T-cell (primary cell): Measurements from ENCODE around the gene EEF1AKMT1. TPM values are rescaled to one million over a fixed set of nuclear protein-coding genes. Genes with fewer than 3 reads are reported as not detected.
"Not testable (repeated sequence)": the region's sequence is repeated elsewhere in the genome, so short reads cannot be mapped to it uniquely, and the experiment has no call there.

Experiments used
- ATAC-seq, 4 experiments: fragments of 200-7000 bp in 3 of 4; fragments of 150-1000 bp in 1 of 4; cut with Tn5 transposase; replicated peaks in 1 of 4; 1 replicate in 3 of 4; 2 replicates in 1 of 4; pipeline ENCODE4 v1.10.0; 2021; ENCODE audit warnings: moderate library complexity in 3 of 4, mild to moderate bottlenecking in 2 of 4, moderate number of reproducible peaks in 1 of 4
- CTCF ChIA-PET, 2 donors: fragments of 300-600 bp; sonication (Branson Sonifier 250); formaldehyde crosslinking; loops; one replicate each; lab custom pipeline; 2022; ENCODE audit warnings: antibody characterized with exemption in 2 of 2; lab: Charles Lee
- POLR2A ChIA-PET, 2 donors: fragments of 300-600 bp; sonication (Branson Sonifier 250); formaldehyde crosslinking; loops; one replicate each; lab custom pipeline; 2022; ENCODE audit warnings: antibody characterized with exemption in 2 of 2; lab: Charles Lee
- DNase-seq, 35 experiments: peaks; one replicate each; pipeline versions ENCODE4 v3.0.0 to v3.0.0-alpha.2; 2013 to 2023
- H3K27ac ChIP-seq: one replicate; pipeline ENCODE4 v1.5.1; 2013; ENCODE audit warnings: low read length
- H3K27me3 ChIP-seq, 2 experiments: replicated peaks in 1 of 2; 1 replicate in 1 of 2; 2 replicates in 1 of 2; pipeline versions ENCODE4 v1.6.1 to v1.7.0; 2013; ENCODE audit warnings: low read length in 1 of 2, mixed read lengths in 1 of 2; ENCODE audit not compliant: control insufficient read depth in 2 of 2, insufficient read depth in 2 of 2; ENCODE audit errors: extremely low read depth in 1 of 2
- H3K36me3 ChIP-seq, 2 donors: 1 replicate in 1 of 2; 2 replicates in 1 of 2; pipeline versions ENCODE4 v1.6.1 to v1.7.0; 2013; ENCODE audit warnings: low read length in 1 of 2; ENCODE audit not compliant: control insufficient read depth in 2 of 2, insufficient read depth in 1 of 2; ENCODE audit errors: extremely low read depth in 1 of 2
- H3K4me1 ChIP-seq, 2 experiments: 1 replicate in 1 of 2; 2 replicates in 1 of 2; pipeline versions ENCODE4 v1.6.1 to v1.7.0; 2013; ENCODE audit warnings: low read length in 2 of 2, mixed read lengths in 1 of 2; ENCODE audit not compliant: insufficient read depth in 2 of 2, control insufficient read depth in 1 of 2; ENCODE audit errors: extremely low read depth in 1 of 2
- H3K4me3 ChIP-seq, 2 donors: 1 replicate in 1 of 2; 2 replicates in 1 of 2; pipeline versions ENCODE4 v1.5.1 to v1.7.0; 2013; ENCODE audit warnings: mild to moderate bottlenecking in 2 of 2, low read length in 1 of 2, moderate library complexity in 1 of 2; ENCODE audit not compliant: control insufficient read depth in 1 of 2; ENCODE audit errors: extremely low read depth in 1 of 2
- H3K9me3 ChIP-seq: 2 replicates; pipeline ENCODE4 v1.7.0; 2013
- H3K27ac Mint-ChIP-seq, 2 donors: one replicate each; pipeline ENCODE4 v1.8.0; 2020 to 2021; ENCODE audit warnings: mild to moderate bottlenecking in 2 of 2, mixed read lengths in 2 of 2
- H3K27me3 Mint-ChIP-seq, 2 donors: one replicate each; pipeline ENCODE4 v1.8.0; 2021 to 2022; ENCODE audit warnings: mixed read lengths in 2 of 2
- H3K36me3 Mint-ChIP-seq: one replicate; pipeline ENCODE4 v1.8.0; 2021; ENCODE audit warnings: mixed read lengths
- H3K4me1 Mint-ChIP-seq, 3 donors: one replicate each; pipeline ENCODE4 v1.8.0; 2020 to 2022; ENCODE audit warnings: mixed read lengths in 3 of 3, mild to moderate bottlenecking in 1 of 3
- H3K4me3 Mint-ChIP-seq, 3 donors: one replicate each; pipeline ENCODE4 v1.8.0; 2020 to 2022; ENCODE audit warnings: mild to moderate bottlenecking in 3 of 3, mixed read lengths in 3 of 3, moderate library complexity in 3 of 3
- H3K9me3 Mint-ChIP-seq, 3 donors: one replicate each; pipeline ENCODE4 v1.8.0; 2020 to 2022; ENCODE audit warnings: mixed read lengths in 3 of 3
- WGBS: methylation state at CpG from one replicate; pipeline ENCODE4 v1.1.5; 2013; ENCODE audit warnings: missing lambda C conversion rate; ENCODE audit not compliant: insufficient coverage; 5-methylcytosine and 5-hydroxymethylcytosine counted together
- total RNA-seq, 35 experiments: library from RNA in 6 of 35; stranded (reverse) in 6 of 35; fragments of 120-200 nt in 1 of 35; gene quantifications; one replicate each; pipeline versions ENCODE4 v1.2.1 to v1.2.4 and lab custom pipeline; 2013 to 2026

The EEF1AKMT1 gene
- total RNA-seq, 5 donors from 2014 or later (not counting 1 experiment from before 2014, with no cell fraction given), result 3.5 to 6.1 (median 4.3) TPM

GRCh38 chr13:20749377-20749776, 24.4 kb downstream of the EEF1AKMT1 start:
- no peak overlapping the region for H3K4me3 Mint-ChIP-seq
- Histone ChIP-seq H3K36me3 (no peaks in the 10 kb centered on the region), H3K4me1 (no peaks in the 10 kb centered on the region), H3K9me3 (peaks cover 7% of the 10 kb centered on the region), H3K27ac (no peak overlapping the region), H3K27me3 (no peaks in the 10 kb centered on the region), H3K4me3 (no peak overlapping the region)
- no CpG with 5 or more reads among the region's 1 CpG for WGBS
- no peaks in the 10 kb centered on the region for H3K27me3 Mint-ChIP-seq
- H3K36me3 Mint-ChIP-seq, result peaks cover 48% of the 10 kb centered on the region
- ChIA-PET CTCF (no interaction called here), POLR2A (interaction anchor here in 1 of 2 donors (0.6 kb wide), 1 partner anchor 46 kb away, joined by 3 read pairs; no protein-coding TSS in a partner anchor)
- H3K9me3 Mint-ChIP-seq, result peaks cover 27 to 75% (median 31%) of the 10 kb centered on the region in 3 donors
- H3K27ac Mint-ChIP-seq, result no peak overlapping the region
- ATAC-seq (no peak), DNase-seq (no peak)
- no peaks in the 10 kb centered on the region for H3K4me1 Mint-ChIP-seq

DNA sequence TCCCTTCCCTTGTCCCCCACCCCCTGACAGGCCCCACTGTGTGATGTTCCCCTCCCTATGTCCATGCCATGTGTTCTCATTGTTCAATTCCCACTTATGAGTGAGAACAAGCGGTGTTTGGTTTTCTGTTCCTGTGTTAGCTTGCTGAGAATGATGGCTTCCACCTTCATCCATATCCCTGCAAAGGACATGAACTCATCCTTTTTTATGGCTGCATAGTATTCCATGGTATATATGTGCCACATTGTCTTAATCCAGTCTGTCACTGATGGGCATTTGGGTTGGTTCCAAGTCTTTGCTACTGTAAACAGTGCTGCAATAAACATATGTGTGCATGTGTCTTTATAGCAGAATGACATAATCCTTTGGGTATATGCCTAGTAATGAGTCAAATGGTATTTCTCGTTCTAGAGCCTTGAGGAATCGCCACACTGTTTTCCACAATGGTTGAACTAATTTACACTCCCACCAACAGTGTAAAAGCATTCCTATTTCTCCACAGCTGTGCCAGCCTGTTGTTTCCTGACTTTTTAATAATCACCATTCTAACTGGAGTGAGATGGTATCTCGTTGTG, 29.8 kb downstream of the EEF1AKMT1 start:
- H3K9me3 ChIP-seq, H3K4me1 ChIP-seq, H3K4me1 Mint-ChIP-seq, H3K27ac ChIP-seq, H3K27me3 ChIP-seq, H3K4me3 Mint-ChIP-seq, CTCF ChIA-PET, H3K27me3 Mint-ChIP-seq, DNase-seq, H3K36me3 ChIP-seq, H3K27ac Mint-ChIP-seq, POLR2A ChIA-PET, ATAC-seq, H3K4me3 ChIP-seq: not testable (repeated sequence)
- Mint-ChIP-seq H3K36me3 (peaks cover 30% of the 10 kb centered on the region), H3K9me3 (peaks cover under 1 to 26% (median 12%) of the 10 kb centered on the region in 3 donors)
- no CpG with 5 or more reads among the region's 4 CpGs for WGBS

DNA sequence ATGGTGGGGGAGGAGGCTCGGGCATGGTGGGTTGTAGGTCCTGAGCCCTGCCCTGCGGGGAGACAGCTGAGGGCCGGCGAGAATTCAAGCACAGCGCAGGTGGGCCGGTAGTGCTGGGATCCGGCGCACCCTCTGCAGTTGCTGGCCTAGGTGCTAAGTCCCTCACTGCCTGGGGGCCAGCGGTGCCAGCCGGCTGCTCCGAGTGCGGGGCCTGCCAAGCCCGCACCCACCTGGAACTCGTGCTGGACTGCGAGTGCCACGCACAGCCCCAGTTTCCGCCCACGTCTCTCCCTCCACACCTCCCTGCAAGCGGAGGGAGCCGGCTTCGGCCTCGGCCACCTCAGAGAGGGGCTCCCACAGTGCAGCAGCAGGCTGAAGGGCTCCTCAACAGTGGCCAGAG, 33.7 kb downstream of the EEF1AKMT1 start:
- ChIA-PET POLR2A (no interaction called here), CTCF (no interaction called here)
- no peak overlapping the region for H3K4me3 Mint-ChIP-seq
- Histone ChIP-seq H3K27me3 (no peaks in the 10 kb centered on the region), H3K9me3 (no peaks in the 10 kb centered on the region), H3K4me3 (no peak overlapping the region), H3K4me1 (no peaks in the 10 kb centered on the region), H3K36me3 (no peaks in the 10 kb centered on the region), H3K27ac (no peak overlapping the region)
- H3K27me3 Mint-ChIP-seq, result no peaks in the 10 kb centered on the region
- 97% methylated on average over 21 of the region's 22 CpGs for WGBS
- H3K27ac Mint-ChIP-seq, result no peak overlapping the region
- H3K36me3 Mint-ChIP-seq, result peaks cover 14% of the 10 kb centered on the region
- ATAC-seq (no peak), DNase-seq (no peak)
- H3K9me3 Mint-ChIP-seq, result peaks cover 0 to 3% (median 3%) of the 10 kb centered on the region in 3 donors
- H3K4me1 Mint-ChIP-seq, result no peaks in the 10 kb centered on the region

DNA sequence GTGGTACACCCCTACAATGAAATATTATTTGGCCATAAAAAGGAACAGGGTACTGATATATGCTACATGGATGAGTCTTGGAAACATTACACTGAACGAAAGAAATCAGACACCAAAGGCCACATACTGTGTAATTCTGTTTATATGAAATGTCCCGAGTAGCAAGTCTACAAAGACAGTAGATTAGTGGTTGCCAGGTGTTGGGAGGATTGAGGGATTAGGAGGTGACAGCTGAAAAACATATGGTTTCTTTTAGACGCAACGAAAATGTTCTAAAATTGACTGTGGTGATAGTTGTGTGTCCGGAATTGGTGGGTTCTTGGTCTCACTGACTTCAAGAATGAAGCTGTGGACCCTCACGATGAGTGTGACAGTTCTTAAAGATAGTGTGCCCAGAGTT, 35.1 kb downstream of the EEF1AKMT1 start:
- Mint-ChIP-seq H3K9me3 (peaks cover 0 to 3% (median 0%) of the 10 kb centered on the region in 3 donors), H3K36me3 (peaks cover 20% of the 10 kb centered on the region), H3K27me3 (no peaks in the 10 kb centered on the region), H3K4me3 (no peak overlapping the region), H3K4me1 (no peaks in the 10 kb centered on the region), H3K27ac (no peak overlapping the region)
- no peaks in the 10 kb centered on the region for H3K27me3 ChIP-seq
- POLR2A ChIA-PET, result no interaction called here
- ATAC-seq (no peak), DNase-seq (no peak)
- H3K9me3 ChIP-seq, result no peaks in the 10 kb centered on the region
- H3K4me3 ChIP-seq, result no peak overlapping the region
- CTCF ChIA-PET, result no interaction called here
- 98% methylated on average over 5 of the region's 6 CpGs for whole genome bisulfite sequencing
- no peak overlapping the region for H3K27ac ChIP-seq
- no peaks in the 10 kb centered on the region for H3K4me1 ChIP-seq
- no peaks in the 10 kb centered on the region for H3K36me3 ChIP-seq

DNA sequence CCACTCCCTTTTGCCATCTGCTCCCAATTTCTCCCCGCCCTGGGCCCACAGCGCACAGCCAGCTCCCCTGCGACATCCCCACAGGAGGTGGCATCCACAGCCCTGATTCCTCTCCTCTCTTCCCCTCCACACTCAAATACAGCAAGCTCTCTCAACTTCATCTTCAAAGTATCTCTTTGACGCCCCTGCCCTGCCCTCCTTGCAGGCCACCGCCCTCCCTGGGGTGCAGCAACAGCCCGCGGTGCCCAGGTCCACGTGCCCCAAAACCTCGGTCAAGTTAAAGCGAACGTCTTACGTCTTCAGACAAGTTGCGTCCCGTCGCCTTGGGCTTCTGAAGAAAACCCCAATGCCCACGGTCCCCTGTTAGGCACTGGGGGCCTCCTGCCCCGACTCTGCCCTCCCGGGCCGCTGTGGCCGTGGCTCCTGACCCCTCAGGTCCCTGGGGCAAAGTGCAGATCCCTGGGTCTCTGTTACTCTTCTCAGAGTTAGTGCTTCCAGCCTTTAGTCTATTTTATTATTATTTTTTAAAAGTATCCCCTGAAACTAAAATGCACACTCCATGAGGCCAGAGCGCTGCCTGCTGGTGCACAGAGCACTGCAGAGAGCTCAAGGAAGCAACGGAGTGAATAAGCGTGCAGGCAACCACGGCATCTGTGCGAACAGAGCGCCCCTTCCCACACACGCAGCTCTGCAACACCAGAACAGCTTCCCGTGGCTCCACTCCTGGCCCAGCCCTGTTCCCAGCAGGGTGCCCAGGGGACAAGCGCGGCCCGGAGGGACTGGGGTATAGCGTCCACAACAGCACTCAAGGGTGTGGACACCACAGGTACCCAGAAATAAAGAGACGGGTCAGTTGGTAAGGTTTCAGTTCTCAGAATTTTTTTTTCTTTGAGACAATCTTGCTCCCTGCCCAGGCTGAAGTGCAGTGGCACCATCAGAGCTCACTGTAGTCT, 43.9 kb downstream of the EEF1AKMT1 start:
- peaks cover 38% of the 10 kb centered on the region for H3K36me3 Mint-ChIP-seq
- WGBS, result 92% methylated on average over 23 of the region's 33 CpGs

DNA sequence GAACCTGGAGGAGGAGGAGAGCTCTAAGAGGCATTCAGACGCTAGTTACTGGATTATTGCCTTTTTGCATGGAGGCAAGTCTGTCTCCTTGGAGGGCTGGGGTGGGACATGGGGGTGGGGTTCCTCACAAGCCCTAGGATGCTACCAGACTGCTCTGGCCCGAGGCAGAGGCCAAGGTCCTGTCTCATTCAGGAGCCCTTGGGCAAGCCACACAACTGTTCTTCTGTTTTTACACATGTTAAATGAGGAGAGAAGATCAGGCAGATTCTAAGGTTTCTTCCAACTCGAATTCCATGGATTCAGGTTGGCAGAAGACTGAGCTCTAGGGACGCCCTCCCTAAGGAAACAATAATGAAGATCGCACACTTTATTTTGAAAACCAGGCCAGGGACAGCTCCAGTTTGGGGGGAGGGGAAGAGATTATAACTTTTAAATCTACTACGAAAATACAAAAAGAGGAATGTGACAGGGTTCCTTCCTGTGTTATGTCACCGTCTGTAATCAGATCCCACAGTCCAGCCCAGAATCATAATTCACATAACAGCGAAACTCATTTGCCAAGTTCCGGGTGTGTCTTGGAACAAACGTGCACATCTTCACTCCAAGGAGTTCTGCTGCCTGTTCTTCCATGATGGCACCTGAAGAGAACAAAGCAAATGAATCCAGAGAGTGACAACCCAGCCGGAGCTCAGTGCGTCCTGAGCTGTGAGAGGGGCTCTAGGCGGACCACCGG, 45.0 kb downstream of the EEF1AKMT1 start:
- ATAC-seq (no peak), DNase-seq (no peak)
- CTCF ChIA-PET, result interaction anchor here in 1 of 2 donors (0.6 kb wide), 1 partner anchor 20 kb away, joined by 5 read pairs; no protein-coding TSS in a partner anchor
- Histone ChIP-seq H3K4me1 (no peaks in the 10 kb centered on the region), H3K27ac (no peak overlapping the region), H3K27me3 (peaks cover 0 to 3% of the 10 kb centered on the region in 2 experiments), H3K9me3 (no peaks in the 10 kb centered on the region), H3K4me3 (no peak overlapping the region), H3K36me3 (no peaks in the 10 kb centered on the region)
- POLR2A ChIA-PET, result no interaction called here
- Mint-ChIP-seq H3K4me3 (no peak overlapping the region), H3K27ac (no peak overlapping the region), H3K9me3 (no peaks in the 10 kb centered on the region), H3K27me3 (no peaks in the 10 kb centered on the region), H3K4me1 (no peaks in the 10 kb centered on the region), H3K36me3 (peaks cover 31% of the 10 kb centered on the region)
- 78% methylated on average over 4 of the region's 14 CpGs for WGBS

More for the DNA sequence above, 43.9 kb downstream of the EEF1AKMT1 start:
- Mint-ChIP-seq H3K27me3 (no peaks in the 10 kb centered on the region), H3K4me3 (no peak overlapping the region), H3K9me3 (no peaks in the 10 kb centered on the region), H3K4me1 (no peaks in the 10 kb centered on the region), H3K27ac (no peak overlapping the region)
- POLR2A ChIA-PET, result no interaction called here
- Histone ChIP-seq H3K4me1 (no peaks in the 10 kb centered on the region), H3K27me3 (no peaks in the 10 kb centered on the region), H3K27ac (no peak overlapping the region), H3K4me3 (no peak overlapping the region), H3K36me3 (no peaks in the 10 kb centered on the region), H3K9me3 (no peaks in the 10 kb centered on the region)
- no peak for ATAC-seq
- CTCF ChIA-PET, result interaction anchor here in 1 of 2 donors (0.9 kb wide), 1 partner anchor 750 kb away, joined by 3 read pairs; no protein-coding TSS in a partner anchor
- no peak for DNase-seq
